A549 (cell line): ENCODE data around the gene STYXL2. TPM values are rescaled to one million over a fixed set of nuclear protein-coding genes. Genes with fewer than 3 reads are reported as not detected.

ENCODE experiments used
- ATAC-seq, 2 experiments: fragments of 200-7000 bp in 1 of 2; fragments of >200 bp in 1 of 2; cut with Nextera tagmentation in 1 of 2; cut with Tn5 transposase in 1 of 2; 3 replicates each; pipeline versions ENCODE4 v1.8.0 to v1.9.1; 2018 to 2020; ENCODE audit warnings: mild to moderate bottlenecking in 1 of 2, moderate library complexity in 1 of 2
- CTCF ChIA-PET: fragments of 300-600 bp; sonication (Branson Sonifier 250); formaldehyde crosslinking; extraction: SDS; loops from one replicate; lab custom pipeline; 2021; ENCODE audit warnings: antibody characterized with exemption, inconsistent platforms; lab: Yijun Ruan, JAX
- POLR2A ChIA-PET: fragments of 350-600 bp; formaldehyde crosslinking; extraction: SDS; loops from one replicate; lab custom pipeline; 2021; ENCODE audit warnings: antibody characterized with exemption, inconsistent platforms; lab: Yijun Ruan, JAX
- DNase-seq, 2 experiments: peaks; one replicate each; pipeline versions ENCODE4 v3.0.0 to v3.0.0-alpha.2; 2011 to 2016; ENCODE audit warnings: low read depth in 1 of 2, low spot score in 1 of 2
- FAIRE-seq: peaks from 2 replicates; lab custom pipeline; 2011; peaks lifted over from hg19 to GRCh38; lab: Jason Lieb, UNC
- H3K27ac ChIP-seq, 2 experiments: fragments of >200 bp; sonication (Bioruptor Twin); formaldehyde crosslinking; 3 replicates each; pipeline ENCODE4 v1.5.1; 2016 to 2017
- H3K4me1 ChIP-seq: fragments of >200 bp; sonication (Bioruptor Twin); formaldehyde crosslinking; 3 replicates; pipeline ENCODE4 v1.6.1; 2016
- H3K4me2 ChIP-seq: fragments of >200 bp; sonication (Bioruptor Twin); formaldehyde crosslinking; 3 replicates; pipeline ENCODE4 v1.6.1; 2016
- H3K4me3 ChIP-seq: fragments of >200 bp; sonication (Bioruptor Twin); formaldehyde crosslinking; 3 replicates; pipeline ENCODE4 v1.5.1; 2016
- H3K9me3 ChIP-seq: fragments of >200 bp; sonication (Bioruptor Twin); formaldehyde crosslinking; 3 replicates; pipeline ENCODE4 v1.6.1; 2016
- CEBPB ChIP-seq, 2 experiments: fragments of >200 bp in 1 of 2; sonication (Bioruptor Twin) in 1 of 2; formaldehyde crosslinking in 1 of 2; IDR thresholded peaks; 2 replicates each; pipeline ENCODE4 v1.6.1; 2012 to 2016
- EHF ChIP-seq: fragments of 250-450 bp; sonication (Bioruptor Pico); IDR thresholded peaks from 2 replicates; pipeline ENCODE4 v1.5.0; 2020; ENCODE audit warnings: mild to moderate bottlenecking
- ESRRA ChIP-seq: fragments of 150-350 bp; IDR thresholded peaks from 2 replicates; pipeline ENCODE4 v1.6.1; 2014; ENCODE audit warnings: mild to moderate bottlenecking, low read length, borderline replicate concordance
- FOSB ChIP-seq: fragments of 250-450 bp; sonication (Bioruptor Pico); IDR thresholded peaks from 2 replicates; pipeline ENCODE4 v1.5.0; 2020; ENCODE audit warnings: mild to moderate bottlenecking, moderate library complexity
- GATA3 ChIP-seq: IDR thresholded peaks from 2 replicates; pipeline ENCODE4 v1.6.1; 2012; ENCODE audit warnings: borderline replicate concordance
- HDAC2 ChIP-seq: fragments of 200-600 bp; sonication (generic); IDR thresholded peaks from 2 replicates; pipeline ENCODE4 v1.6.1; 2016
- HOXB5 ChIP-seq: fragments of 250-450 bp; sonication (Bioruptor Pico); IDR thresholded peaks from 2 replicates; pipeline ENCODE4 v1.5.0; 2020; ENCODE audit warnings: mild to moderate bottlenecking, moderate library complexity
- NPAS2 ChIP-seq: fragments of 250-450 bp; sonication (Bioruptor Pico); IDR thresholded peaks from 2 replicates; pipeline ENCODE4 v1.8.0; 2022; ENCODE audit warnings: mild to moderate bottlenecking, moderate library complexity, borderline replicate concordance
- NR3C1 ChIP-seq: fragments of >200 bp; sonication (Bioruptor Twin); formaldehyde crosslinking; IDR thresholded peaks from 3 replicates; pipeline ENCODE4 v1.6.1; 2017
- POLR2AphosphoS2 ChIP-seq: conservative IDR thresholded peaks from 2 replicates; pipeline ENCODE4 v1.6.1; 2012; ENCODE audit warnings: low read length, improper control_type of control experiment, inconsistent platforms
- TP53 ChIP-seq: fragments of 250-450 bp; sonication (Bioruptor Pico); IDR thresholded peaks from 2 replicates; pipeline ENCODE4 v1.5.0; 2021; ENCODE audit warnings: mild to moderate bottlenecking, moderate library complexity
- ZSCAN20 ChIP-seq: fragments of 250-450 bp; sonication (Bioruptor Pico); IDR thresholded peaks from 2 replicates; pipeline ENCODE4 v1.8.0; 2022; ENCODE audit warnings: mild to moderate bottlenecking, moderate library complexity
- WGBS: methylation state at CpG from one replicate; pipeline ENCODE4 v1.1.6; 2017; ENCODE audit errors: missing lambda C conversion rate; 5-methylcytosine and 5-hydroxymethylcytosine counted together
- polyA plus RNA-seq, 4 experiments: library from polyadenylated mRNA; depleted of rRNA in 3 of 4; stranded (reverse); fragments of >200 nt; fragmentation: RNase III in 1 of 4; extraction: RNeasy Plus Mini Kit Qiagen cat#74134 plus additional on column Dnase treatment in 1 of 4; gene quantifications; 2 replicates in 3 of 4; 3 replicates in 1 of 4; pipeline ENCODE4 v1.2.3, GENCODE V29; 2011 to 2017
- TF ChIP-seq, protein P1 (sequence below): IDR thresholded peaks from 2 replicates; pipeline ENCODE4 v1.6.1; 2012
- TF ChIP-seq, protein P2 (sequence below): IDR thresholded peaks from 2 replicates; pipeline ENCODE4 v1.6.1; 2012
- TF ChIP-seq, protein P3 (sequence below): fragments of >200 bp; sonication (Bioruptor Twin); formaldehyde crosslinking; IDR thresholded peaks from 3 replicates; pipeline ENCODE4 v1.6.1; 2016
- TF ChIP-seq, protein P4 (sequence below): fragments of 150-350 bp; IDR thresholded peaks from 2 replicates; pipeline ENCODE4 v1.6.1; 2014; ENCODE audit warnings: low read depth, mild to moderate bottlenecking, low read length
- TF ChIP-seq, protein P5 (sequence below): IDR thresholded peaks from 2 replicates; pipeline ENCODE4 v1.6.1; 2012; ENCODE audit warnings: low read depth, borderline replicate concordance
- TF ChIP-seq, protein P6 (sequence below): fragments of >200 bp; sonication (Bioruptor Twin); formaldehyde crosslinking; IDR thresholded peaks from 2 replicates; pipeline ENCODE4 v1.6.1; 2016

The STYXL2 gene
- polyA plus RNA-seq, 2 of the 4 experiments (the other 2 are of a cell fraction) = not detected

DNA sequence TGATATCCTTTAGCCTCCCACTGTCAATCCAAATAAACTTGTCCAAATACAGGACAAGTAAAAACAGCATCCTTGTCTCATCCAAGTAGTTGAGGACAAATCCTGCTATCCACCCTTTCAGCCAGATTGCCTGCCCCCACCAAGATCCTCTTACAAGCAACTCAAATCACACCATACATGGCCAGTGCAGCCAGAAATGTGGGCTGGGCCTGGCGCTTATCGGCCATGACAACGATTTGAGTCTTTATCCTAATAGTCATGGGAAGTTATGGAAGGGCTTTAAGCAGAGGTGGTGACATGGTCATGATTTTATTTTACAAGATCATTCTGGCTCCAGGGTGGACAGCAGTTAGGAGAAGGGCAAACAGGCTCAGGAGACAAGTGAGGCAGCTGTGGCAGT lies 10.0 kb upstream of the STYXL2 start:
- POLR2A ChIA-PET = no interaction called here
- no peak overlapping the region for H3K4me2 ChIP-seq
- no peak overlapping the region for H3K27ac ChIP-seq
- H3K4me3 ChIP-seq = no peak overlapping the region
- FAIRE-seq = no peak
- CTCF ChIA-PET = interaction anchor here (0.8 to 1.5 kb wide), 4 partner anchors 10 to 450 kb away, joined by 3 to 6 read pairs (median 4); no protein-coding TSS in a partner anchor
- H3K4me1 ChIP-seq = peaks cover 15% of the 10 kb centered on the region
- ATAC-seq = no peak
- TF ChIP-seq, protein P1, sequence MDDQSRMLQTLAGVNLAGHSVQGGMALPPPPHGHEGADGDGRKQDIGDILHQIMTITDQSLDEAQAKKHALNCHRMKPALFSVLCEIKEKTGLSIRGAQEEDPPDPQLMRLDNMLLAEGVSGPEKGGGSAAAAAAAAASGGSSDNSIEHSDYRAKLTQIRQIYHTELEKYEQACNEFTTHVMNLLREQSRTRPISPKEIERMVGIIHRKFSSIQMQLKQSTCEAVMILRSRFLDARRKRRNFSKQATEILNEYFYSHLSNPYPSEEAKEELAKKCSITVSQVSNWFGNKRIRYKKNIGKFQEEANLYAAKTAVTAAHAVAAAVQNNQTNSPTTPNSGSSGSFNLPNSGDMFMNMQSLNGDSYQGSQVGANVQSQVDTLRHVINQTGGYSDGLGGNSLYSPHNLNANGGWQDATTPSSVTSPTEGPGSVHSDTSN = no peak
- TF ChIP-seq HOXB5 (CRISPR knock-in tag) = no peak
- TF ChIP-seq, protein P2, sequence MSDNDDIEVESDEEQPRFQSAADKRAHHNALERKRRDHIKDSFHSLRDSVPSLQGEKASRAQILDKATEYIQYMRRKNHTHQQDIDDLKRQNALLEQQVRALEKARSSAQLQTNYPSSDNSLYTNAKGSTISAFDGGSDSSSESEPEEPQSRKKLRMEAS = no peak
- TF ChIP-seq, protein P3, sequence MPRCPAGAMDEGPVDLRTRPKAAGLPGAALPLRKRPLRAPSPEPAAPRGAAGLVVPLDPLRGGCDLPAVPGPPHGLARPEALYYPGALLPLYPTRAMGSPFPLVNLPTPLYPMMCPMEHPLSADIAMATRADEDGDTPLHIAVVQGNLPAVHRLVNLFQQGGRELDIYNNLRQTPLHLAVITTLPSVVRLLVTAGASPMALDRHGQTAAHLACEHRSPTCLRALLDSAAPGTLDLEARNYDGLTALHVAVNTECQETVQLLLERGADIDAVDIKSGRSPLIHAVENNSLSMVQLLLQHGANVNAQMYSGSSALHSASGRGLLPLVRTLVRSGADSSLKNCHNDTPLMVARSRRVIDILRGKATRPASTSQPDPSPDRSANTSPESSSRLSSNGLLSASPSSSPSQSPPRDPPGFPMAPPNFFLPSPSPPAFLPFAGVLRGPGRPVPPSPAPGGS = no peak
- no peak for TF ChIP-seq ZSCAN20 (CRISPR knock-in tag)
- no peak for TF ChIP-seq EHF (CRISPR knock-in tag)
- no peak for TF ChIP-seq NR3C1
- TF ChIP-seq, protein P4, sequence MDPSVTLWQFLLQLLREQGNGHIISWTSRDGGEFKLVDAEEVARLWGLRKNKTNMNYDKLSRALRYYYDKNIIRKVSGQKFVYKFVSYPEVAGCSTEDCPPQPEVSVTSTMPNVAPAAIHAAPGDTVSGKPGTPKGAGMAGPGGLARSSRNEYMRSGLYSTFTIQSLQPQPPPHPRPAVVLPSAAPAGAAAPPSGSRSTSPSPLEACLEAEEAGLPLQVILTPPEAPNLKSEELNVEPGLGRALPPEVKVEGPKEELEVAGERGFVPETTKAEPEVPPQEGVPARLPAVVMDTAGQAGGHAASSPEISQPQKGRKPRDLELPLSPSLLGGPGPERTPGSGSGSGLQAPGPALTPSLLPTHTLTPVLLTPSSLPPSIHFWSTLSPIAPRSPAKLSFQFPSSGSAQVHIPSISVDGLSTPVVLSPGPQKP = no peak
- no peak for TF ChIP-seq FOSB (CRISPR knock-in tag)
- no peak for TF ChIP-seq HDAC2
- no peak for TF ChIP-seq NPAS2 (CRISPR knock-in tag)
- TF ChIP-seq TP53 (CRISPR knock-in tag) = no peak
- DNase-seq = no peak
- H3K9me3 ChIP-seq = no peaks in the 10 kb centered on the region
- WGBS = 100% methylated on average over 3 of the region's 3 CpGs

DNA sequence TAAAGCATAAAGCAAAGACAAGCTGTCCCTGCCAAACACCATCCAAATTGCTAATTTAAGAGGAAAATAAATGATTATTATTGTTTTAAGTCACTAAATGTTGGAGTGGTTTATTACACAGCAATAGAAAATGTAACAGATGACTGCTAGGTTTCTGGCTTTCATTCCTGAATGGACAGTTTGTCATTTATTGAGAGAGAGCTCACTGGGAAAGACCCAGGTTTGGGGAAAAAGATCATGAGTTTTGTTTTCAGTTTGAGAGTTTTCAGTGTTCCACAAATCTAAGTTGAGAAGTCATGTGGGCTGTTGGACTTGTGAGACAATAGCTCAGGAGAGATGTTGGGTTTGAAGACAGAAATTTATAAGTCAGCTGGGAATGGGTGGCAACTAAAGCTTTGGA lies 9.1 kb upstream of the STYXL2 start:
- Histone ChIP-seq H3K9me3 (no peaks in the 10 kb centered on the region), H3K4me3 (no peak overlapping the region), H3K4me2 (no peak overlapping the region), H3K27ac (no peak overlapping the region), H3K4me1 (peaks cover 15% of the 10 kb centered on the region)
- FAIRE-seq (no peak), ATAC-seq (no peak), DNase-seq (no peak)
- POLR2A ChIA-PET = no interaction called here
- CTCF ChIA-PET = interaction anchor here (0.8 to 1.5 kb wide), 6 partner anchors 11 to 449 kb away, joined by 3 to 7 read pairs (median 4); no protein-coding TSS in a partner anchor
- no peak for TF ChIP-seq GATA3

DNA sequence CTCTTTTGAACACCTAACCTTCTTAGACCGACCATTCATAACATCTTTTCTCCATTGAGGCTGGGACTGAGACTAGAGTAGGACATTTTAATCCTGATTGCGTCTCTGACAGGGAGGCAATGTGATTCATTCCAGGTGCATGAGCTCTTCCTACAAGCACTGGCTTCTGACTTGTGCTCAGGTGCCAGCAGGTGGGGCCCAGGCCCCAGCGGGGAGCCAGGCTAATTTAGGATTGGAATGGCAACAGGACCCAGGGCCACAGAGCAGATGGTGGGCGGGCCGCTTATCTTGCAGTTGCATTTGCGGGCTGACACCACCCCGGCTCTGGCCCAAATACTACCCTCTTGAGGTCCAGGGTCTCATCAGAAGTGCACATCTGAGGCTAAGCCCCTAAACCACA lies 7.8 kb upstream of the STYXL2 start:
- FAIRE-seq (no peak), ATAC-seq (no peak), DNase-seq (no peak)
- H3K4me3 ChIP-seq = no peak overlapping the region
- no peak overlapping the region for H3K27ac ChIP-seq
- H3K4me2 ChIP-seq = no peak overlapping the region
- TF ChIP-seq CEBPB (IDR thresholded peaks at IDR 0.05) = no peak
- no peak for TF ChIP-seq POLR2AphosphoS2
- TF ChIP-seq ESRRA = no peak
- TF ChIP-seq, protein P5, sequence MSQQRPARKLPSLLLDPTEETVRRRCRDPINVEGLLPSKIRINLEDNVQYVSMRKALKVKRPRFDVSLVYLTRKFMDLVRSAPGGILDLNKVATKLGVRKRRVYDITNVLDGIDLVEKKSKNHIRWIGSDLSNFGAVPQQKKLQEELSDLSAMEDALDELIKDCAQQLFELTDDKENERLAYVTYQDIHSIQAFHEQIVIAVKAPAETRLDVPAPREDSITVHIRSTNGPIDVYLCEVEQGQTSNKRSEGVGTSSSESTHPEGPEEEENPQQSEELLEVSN = no peak
- TF ChIP-seq, protein P3 = no peak
- TF ChIP-seq, protein P6, sequence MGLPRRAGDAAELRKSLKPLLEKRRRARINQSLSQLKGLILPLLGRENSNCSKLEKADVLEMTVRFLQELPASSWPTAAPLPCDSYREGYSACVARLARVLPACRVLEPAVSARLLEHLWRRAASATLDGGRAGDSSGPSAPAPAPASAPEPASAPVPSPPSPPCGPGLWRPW = no peak
- no peaks in the 10 kb centered on the region for H3K9me3 ChIP-seq
- 62% methylated on average over 3 of the region's 7 CpGs for WGBS
- ChIA-PET POLR2A (no interaction called here), CTCF (interaction anchor here (1.0 kb wide), 1 partner anchor 20 kb away, joined by 6 read pairs; no protein-coding TSS in a partner anchor)
- peaks cover 15% of the 10 kb centered on the region for H3K4me1 ChIP-seq
